Measurements from ENCODE around the gene HIVEP2. TPM values are rescaled to one million over a fixed set of nuclear protein-coding genes. Genes with fewer than 3 reads are reported as not detected.

HIVEP2 gene
- total RNA-seq, 1 donor from 2014 or later = 12.8 TPM

DNA sequence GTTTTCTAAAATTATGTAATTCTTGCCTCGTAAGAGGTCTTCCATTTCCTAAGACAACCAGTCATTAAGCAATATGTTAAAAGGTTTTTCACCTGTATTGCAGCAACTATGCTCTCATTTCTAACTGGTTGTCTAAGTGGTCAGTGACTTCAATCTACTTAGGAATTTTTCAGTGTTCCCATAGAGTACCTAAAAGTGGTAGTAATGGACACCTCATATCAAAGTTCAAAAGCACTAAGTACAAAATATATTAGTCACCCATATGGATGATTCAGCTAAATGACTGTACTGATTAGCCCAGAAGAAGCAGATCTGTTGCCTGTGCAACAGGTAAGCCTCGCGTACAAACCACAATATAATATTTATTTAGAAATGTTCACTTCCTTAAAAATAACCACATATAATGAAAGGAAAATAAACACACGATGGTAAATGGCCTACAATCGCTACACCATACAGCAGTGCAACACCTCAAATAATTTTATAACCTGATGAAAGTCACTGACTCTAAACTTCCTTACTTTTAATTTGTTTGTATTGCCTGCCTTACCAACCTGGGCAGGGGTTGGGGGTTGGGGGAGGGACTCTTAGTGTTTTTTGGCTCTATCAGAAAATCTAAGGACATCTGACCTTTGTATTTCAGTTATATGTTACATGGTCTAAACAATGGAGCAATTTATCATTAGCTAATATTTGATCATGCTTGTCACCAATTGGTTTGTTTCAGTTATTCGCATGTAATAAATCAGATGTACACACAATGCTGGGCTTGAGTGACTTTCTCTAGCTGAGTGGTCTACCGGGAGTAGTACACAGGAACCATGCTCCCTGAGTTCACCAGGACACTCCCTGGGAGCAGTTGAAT, 105.9 kb downstream of the HIVEP2 start:
- DNase-seq (no peak), ATAC-seq (ENCODE audit: poor library complexity) (no peak)
- intact Hi-C loops (cut with DNase I) = no loop called here

DNA sequence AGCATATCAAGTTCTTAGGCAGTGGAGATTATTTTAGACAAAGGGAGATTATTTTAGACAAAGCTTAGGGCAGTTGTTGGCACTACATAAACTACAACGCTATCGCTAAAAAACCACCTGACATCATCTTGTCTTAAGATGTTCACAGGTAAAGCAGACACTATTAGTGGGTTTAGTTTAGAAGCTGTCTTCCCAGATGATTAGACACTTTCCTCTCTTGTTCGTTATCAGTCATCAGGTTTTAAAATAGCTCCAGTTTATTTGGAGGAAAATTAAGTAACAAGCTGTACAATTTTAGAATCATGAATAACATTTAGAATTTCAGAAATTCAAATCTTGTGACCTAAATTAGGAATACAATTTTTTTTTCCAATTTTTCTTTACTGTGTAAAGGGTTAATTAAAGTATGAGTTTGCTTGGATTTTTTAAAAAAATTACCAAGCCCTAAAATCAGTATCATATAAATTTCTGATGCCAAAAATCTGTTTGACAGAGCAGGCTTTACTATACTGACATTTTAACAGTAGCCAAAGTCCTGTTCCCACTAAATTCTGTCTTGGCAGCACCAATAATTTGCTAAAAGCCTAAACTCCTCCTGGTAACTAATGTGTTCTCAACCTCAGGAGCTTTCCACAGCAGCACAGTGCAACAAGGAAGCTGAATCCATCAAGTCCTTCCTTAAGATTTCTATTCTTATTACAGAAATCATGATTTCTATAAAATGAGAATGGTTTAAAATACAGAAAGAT, 109.0 kb downstream of the HIVEP2 start:
- ATAC-seq (ENCODE audit: poor library complexity) (peak; percentile 34), DNase-seq (no peak)
- intact Hi-C loops (cut with DNase I) = no loop called here

DNA sequence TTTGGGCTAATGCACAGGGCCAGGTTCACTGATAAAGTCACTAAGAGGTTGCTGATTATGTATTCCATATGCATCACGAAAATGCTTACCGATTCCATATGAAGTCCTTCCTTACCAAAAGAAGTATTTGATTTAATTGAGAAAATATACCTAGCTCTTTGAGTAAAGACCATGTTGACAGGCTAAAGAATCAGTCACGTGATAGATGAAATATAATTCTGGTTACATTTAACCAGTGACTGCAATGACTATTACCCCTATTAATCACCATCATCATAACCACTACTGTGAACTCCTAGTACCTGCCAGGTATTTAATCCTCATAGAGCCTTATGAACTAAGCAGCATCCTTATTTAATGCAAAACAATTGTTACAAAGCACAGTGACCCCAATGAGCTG, 110.1 kb downstream of the HIVEP2 start:
- ATAC-seq (ENCODE audit: poor library complexity) = no peak
- intact Hi-C loops (cut with DNase I) = no loop called here
- DNase-seq = no peak

DNA sequence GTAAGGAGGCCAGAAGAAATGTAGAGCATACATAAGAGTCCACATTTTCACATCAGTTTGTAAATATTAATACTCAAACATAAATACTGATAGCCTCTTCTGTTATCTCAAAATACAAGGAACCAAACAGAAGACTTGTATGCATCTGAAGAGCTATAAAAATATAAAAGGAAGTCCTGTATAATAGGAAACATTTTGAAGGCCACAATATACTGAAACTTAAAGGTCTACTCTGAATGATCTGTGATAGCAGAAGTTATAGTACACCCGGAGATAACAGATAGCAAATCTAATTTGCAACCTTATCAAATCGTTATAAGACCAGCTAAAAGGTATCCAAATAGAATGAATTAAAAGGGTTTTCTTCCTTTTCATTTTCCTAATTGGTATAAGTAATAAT, 111.2 kb downstream of the HIVEP2 start:
- ATAC-seq (ENCODE audit: poor library complexity) (no peak), DNase-seq (no peak)
- intact Hi-C loops (cut with DNase I) = no loop called here

DNA sequence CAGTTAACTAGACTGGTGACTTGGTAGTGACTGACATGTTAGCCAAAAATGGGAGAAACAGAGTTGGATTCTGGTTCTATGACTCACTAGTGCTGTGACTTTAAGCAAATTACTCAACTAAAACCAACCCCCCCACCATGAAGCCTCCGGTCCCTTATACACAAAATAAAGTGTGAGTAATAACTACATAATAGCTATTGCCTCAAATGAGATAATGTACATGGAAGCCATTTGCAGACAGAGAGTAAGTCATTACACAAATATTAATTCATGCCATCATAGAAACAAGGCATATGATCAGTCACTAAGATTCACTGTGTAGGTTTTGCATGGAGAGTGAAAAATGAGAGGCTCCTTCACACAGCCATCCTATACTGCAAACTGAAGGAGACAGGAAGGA, 111.9 kb downstream of the HIVEP2 start:
- ATAC-seq (ENCODE audit: poor library complexity) (no peak), DNase-seq (no peak)
- intact Hi-C loops (cut with DNase I) = no loop called here

DNA sequence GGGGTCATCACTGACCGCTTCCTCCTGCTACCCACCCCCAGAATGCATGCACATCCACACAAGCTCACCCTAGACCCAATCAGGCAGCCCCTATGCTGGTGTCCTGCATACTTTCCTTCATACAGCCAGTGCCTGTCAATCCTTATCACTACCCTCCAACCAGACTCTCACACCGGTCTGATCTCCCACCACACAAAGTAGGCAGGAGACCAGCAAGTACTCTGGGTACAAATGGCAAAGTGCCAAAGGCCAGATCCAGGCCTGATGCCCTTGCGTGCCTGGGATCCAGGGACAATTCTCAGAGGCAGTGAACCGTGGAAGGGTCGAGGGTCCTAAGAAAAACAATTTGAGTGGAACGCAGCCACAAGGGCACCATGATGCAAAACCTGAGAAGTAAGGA, 114.2 kb downstream of the HIVEP2 start:
- DNase-seq (no peak), ATAC-seq (ENCODE audit: poor library complexity) (no peak)
- intact Hi-C loops (cut with DNase I) = no loop called here

DNA sequence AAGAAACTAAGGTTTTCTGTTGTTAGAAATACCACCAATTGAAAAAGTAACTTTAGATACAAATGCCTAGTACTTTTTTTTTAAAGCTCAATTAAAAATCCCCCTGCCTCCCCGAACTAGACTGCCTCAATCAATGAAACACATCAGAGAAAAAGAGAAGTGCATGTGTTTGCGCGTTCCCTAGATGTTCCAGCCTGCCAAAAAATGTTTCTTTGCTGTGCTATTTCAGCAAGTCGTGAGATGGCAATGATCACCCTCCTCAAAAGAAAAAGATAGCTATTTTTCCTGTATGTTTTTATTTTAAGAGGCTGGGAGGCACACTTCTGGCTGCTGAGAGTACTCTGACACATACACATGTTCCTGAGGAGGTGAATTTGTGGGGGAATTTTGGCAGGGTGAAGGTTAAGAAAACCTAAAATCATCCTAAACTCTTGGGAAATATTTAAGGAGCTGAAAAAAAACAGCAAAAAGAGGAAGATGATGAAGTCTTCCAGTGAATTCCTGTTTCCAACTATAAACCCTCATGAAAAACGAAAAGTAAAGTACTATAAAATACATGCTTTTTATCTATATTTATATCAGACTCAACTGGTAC, 114.8 kb downstream of the HIVEP2 start:
- intact Hi-C loops (cut with DNase I) = no loop called here
- ATAC-seq (ENCODE audit: poor library complexity) = no peak
- DNase-seq = no peak

DNA sequence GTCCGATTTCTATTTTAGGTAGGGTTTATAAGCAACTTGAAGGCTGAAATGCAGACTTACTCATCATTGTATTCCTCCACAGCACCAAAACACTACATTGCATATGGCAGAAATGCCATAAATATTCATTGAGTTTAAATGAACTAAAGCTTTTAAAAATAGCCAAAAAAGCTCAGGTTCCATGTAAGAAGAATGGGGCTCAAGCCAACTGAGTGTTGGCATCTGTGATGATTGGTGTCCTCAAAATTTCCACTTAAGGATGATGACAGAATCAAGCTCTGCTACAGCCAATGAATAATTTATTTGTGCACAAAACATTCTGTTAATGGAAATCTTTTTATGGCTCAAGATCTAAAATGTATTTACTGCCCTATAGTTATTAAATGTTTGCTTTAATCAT, 115.4 kb downstream of the HIVEP2 start:
- DNase-seq (no peak), ATAC-seq (ENCODE audit: poor library complexity) (no peak)
- intact Hi-C loops (cut with DNase I) = no loop called here

DNA sequence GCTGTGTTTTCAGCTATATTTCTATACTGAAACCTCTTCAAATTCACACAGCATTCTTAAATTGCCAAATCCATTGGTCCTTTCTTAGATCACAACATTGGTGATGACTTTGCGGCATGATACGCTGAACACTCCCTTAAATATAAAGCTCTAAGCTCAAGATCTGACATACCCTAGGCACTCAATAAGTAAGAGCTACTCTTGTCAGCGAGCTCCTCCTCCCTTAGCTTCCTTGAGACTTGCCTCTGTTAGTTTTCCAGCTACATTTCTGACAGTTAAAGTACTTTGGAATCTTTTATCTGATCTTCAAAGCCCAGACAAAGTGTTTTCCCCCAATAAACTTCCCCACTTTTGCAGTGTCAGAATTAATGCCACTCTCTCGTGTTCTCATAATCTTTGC, 117.0 kb downstream of the HIVEP2 start:
- DNase-seq (no peak), ATAC-seq (ENCODE audit: poor library complexity) (no peak)
- intact Hi-C loops (cut with DNase I) = no loop called here

DNA sequence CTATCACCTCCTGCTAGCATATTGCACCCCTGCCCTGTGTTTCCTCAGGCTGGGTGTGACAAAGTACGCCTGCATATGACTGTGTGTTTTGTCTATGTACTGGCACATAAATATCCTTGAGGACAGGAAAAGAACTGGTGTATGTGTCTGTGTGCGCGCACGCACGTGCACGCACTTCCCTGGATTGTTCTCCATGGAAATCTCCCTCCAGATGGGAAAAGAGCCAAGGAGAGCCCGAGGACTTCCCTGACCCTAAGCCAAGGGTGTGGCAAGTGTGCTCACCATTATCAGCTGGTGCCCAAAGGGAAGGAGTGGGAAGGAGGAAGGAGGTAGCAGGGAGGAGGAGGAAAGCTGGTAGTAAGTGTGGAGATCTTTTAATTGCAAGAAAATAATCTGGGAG, 117.6 kb downstream of the HIVEP2 start:
- intact Hi-C loops (cut with DNase I) = no loop called here
- ATAC-seq (ENCODE audit: poor library complexity) = peak; percentile 60
- DNase-seq = peak; percentile 59

DNA sequence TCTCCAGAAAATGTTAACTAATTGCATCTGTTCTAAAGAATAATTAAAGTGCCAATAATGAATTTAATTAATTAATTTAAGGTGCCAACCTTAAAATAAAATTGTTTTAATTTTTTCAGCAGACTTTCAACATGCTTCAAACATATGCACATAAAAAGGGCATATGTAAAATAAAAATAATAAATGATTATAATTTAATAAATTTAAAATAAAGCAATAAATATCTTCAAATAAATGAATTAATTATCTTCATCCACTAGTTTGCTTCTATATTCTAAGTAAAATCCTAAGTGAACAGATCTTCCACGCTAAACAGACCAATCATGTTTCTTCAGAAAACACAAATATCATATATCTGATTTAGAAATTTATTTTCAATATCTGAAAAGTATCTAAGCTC, 119.2 kb downstream of the HIVEP2 start:
- no peak for ATAC-seq (ENCODE audit: poor library complexity)
- no peak for DNase-seq
- intact Hi-C loops (cut with DNase I) = no loop called here

DNA sequence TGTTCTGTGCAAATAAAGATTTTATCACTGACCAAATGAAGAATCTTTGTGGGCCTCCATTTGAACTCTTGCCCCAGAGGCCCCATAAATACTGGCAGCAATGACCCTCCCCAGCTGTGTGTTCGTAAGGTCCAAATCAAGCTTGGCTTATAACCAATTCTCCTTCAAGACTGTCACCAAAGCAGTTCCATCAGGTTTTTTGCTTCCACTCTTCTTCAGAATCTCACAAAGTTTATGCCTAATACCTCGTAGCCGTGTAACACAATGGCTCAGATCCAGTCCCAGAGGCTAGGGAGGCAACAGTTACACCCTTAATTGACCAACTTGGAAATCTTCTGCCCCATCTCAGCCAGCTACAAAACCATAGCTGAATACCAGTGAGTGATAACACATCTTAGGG, 120.5 kb downstream of the HIVEP2 start:
- intact Hi-C loops (cut with DNase I) = no loop called here
- peak; percentile 16 for ATAC-seq (ENCODE audit: poor library complexity)

DNA sequence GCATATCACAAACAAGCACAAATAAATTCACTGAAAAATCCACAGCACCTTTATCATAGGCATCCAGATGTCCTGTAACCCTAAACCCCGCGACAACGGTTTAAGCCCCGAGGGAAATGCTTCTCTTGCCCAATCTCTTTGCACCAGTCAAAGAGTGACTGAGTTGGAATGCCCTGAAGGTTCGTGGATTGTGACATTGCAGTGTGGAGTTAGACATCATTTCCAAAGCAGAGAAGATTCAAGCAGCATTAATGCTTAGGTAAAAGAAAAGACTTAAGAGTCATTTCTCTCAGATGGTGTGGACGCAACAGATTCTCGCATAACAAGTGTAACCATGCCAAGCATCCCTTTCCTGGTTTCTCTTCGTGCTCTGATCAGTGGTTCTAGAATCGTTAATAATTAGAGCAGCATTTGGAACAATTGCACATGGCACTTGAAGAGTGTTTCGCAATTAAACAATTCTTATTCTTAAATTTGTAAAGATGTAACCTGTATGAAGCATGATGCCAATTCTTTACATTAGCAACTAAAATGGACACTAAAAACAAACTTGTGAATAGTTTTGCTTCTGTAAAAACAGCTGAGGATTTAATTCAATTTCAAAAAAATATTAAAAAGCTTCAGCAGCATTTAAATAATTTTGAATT, 121.6 kb downstream of the HIVEP2 start:
- no peak for ATAC-seq (ENCODE audit: poor library complexity)

More for the DNA sequence above, 120.5 kb downstream of the HIVEP2 start:
- no peak for DNase-seq

DNA sequence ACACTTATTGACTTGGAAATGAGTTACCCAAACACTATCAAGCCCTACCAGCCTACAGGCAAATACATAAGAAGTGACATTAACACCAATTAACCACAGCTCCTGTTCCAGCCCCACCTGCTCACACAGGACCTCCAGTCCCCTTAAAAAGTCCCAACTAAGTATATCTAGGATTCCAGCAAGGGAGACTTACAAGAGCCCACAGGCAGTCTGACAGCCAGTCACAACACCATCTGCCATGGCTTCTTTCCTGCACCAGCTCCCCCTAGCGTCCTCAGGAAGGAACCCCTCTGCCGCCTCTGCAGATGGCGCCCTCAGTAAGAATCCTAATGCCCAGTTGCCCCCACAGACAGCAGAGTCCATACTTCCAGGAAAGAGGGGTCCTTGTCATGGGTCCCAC, 122.1 kb downstream of the HIVEP2 start:
- DNase-seq = no peak
- intact Hi-C loops (cut with DNase I) = no loop called here
- ATAC-seq (ENCODE audit: poor library complexity) = no peak

More for the DNA sequence above, 121.6 kb downstream of the HIVEP2 start:
- intact Hi-C loops (cut with DNase I) = no loop called here
- no peak for DNase-seq

DNA sequence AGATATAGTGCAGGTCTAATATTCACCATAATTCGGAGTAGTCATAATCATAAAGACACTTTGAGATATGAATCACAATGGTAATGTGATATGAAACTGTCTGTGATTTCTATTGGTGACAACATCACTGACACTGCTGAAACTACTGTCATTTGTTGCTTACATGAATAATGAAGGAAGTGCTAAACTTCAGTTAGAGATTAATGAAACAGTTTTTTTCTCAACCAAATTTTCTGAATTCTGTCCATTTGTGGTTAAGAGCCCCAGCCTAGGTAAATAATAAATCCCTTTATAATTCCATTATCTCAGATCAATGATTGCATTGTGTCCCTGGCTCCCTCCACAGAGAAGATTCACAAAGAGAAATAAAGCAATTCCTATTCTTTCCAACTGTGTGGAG, 122.6 kb downstream of the HIVEP2 start:
- intact Hi-C loops (cut with DNase I) = no loop called here
- ATAC-seq (ENCODE audit: poor library complexity) = no peak
- DNase-seq = no peak

DNA sequence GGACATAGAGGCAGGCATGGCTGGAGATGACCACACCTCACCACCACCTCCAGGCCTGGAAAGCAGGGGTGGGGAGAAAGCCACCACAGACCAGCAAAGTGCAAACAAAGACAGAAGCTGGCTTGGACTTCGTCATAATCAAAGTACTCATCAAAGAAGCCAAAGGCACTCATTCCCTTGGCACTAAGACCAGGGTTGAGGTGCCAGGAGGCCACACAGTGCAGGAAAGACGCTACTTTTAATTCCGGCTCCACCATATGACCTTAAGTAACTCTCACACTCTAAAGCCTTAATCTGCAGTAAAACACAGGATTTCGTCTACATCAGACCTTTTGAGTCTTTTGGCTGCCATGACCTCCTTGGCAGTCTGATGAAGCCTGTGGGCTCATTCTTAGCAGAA, 123.1 kb downstream of the HIVEP2 start:
- ATAC-seq (ENCODE audit: poor library complexity) = peak; percentile 62
- intact Hi-C loops (cut with DNase I) = no loop called here

DNA sequence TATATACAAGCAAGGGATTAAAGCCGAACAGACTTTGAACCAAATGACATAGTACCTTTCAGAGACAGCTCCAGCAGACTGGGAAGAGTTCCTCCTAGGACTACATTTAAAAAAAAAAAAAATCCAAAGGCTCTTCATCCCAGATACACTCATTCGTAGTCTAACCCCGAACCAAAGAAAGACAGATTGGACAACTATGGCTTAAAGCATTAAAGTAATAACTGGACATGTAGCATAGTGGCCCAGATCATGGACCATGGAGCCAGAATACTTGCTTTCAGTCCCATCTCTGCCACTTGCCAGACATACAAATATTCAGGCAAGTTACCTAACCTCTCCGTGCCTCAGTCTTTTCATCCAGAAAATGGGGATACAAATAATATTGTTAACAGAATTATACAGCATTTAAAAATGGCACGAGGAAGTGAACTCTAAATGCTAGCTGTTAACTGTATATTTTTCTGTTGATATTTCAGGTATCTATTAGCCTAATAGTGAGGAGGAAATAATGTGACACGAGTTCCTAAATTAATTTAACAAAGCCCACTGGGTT, 123.7 kb downstream of the HIVEP2 start:
- intact Hi-C loops (cut with DNase I) = no loop called here

More for the DNA sequence above, 123.1 kb downstream of the HIVEP2 start:
- DNase-seq = no peak

DNA sequence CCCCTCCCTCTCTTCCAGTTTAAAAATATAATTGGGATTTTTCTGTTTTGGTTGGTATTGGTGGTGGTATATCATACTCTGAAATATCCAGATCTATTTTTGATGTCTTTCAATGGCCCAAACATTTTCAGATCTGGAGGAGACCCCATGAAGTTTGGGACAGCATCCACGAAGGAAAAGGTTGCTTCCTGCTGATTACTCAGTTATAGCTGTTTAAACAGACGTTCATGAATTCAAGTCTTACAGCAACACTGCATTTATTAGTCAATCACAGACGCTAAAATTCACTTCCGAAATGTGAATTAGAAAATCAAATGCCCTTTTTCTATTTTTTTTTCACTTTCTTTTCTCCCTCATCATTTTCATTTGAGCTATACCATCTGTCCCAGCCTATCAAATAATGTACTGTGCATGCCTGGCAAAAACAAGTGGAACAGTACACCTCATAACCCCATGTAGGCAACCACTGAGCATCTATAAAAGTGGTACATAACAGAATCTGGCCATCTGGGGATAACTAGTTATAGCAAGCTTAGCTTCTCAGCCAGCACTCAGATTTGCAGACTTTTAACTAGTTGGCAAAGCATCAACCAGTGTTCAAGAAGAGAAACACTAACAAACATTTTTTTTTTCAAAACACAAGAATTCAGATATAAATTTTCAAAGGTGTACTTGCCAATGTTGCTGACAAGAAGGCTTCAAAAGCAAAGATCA, 124.5 kb downstream of the HIVEP2 start:
- intact Hi-C loops (cut with DNase I) = no loop called here
- no peak for ATAC-seq (ENCODE audit: poor library complexity)
- DNase-seq = no peak

More for the DNA sequence above, 123.7 kb downstream of the HIVEP2 start:
- ATAC-seq (ENCODE audit: poor library complexity) = no peak
- DNase-seq = no peak

Data from Right ventricle myocardium superior (tissue), 1 donor.